VCaP (cell line): ENCODE measurements around the gene PRR33.

ENCODE experiments used
- H3K27ac ChIP-seq: fragments of 450-650 bp; 2 replicates; pipeline ENCODE4 v1.5.1; 2017
- CTCF ChIP-seq: fragments of 450-650 bp; conservative IDR thresholded peaks from 2 replicates; pipeline ENCODE4 v1.5.1; 2017; ENCODE audit warnings: mild to moderate bottlenecking, moderate library complexity

The PRR33 gene

GRCh38 chr11:1866226-1866625, 25.5 kb downstream of the PRR33 start:
- no peak for TF ChIP-seq CTCF
- H3K27ac ChIP-seq: no peak overlapping the region

- no peak overlapping the region for H3K27ac ChIP-seq
- TF ChIP-seq CTCF: no peak
Observed at GRCh38 chr11:1864831-1865665, 26.6 kb downstream of the PRR33 start.

GRCh38 chr11:1864231-1864630, 27.5 kb downstream of the PRR33 start:
- H3K27ac ChIP-seq: no peak overlapping the region
- no peak for TF ChIP-seq CTCF

- H3K27ac ChIP-seq: no peak overlapping the region
- TF ChIP-seq CTCF: no peak
Observed at GRCh38 chr11:1863352-1864216, 28.1 kb downstream of the PRR33 start.

GRCh38 chr11:1862588-1863351, 28.9 kb downstream of the PRR33 start:
- H3K27ac ChIP-seq: no peak overlapping the region
- TF ChIP-seq CTCF: no peak

GRCh38 chr11:1861435-1862411, 30.0 kb downstream of the PRR33 start:
- TF ChIP-seq CTCF: no peak
- H3K27ac ChIP-seq: no peak overlapping the region
